Raji (cell line): Measurements from ENCODE around the gene ZNF416.

Experiments used
- POLR2A ChIP-seq: IDR thresholded peaks from 2 replicates; pipeline ENCODE4 v1.6.1; 2011; ENCODE audit warnings: low read depth, low read length, control low read depth; ENCODE audit not compliant: insufficient read depth

ZNF416 gene

DNA sequence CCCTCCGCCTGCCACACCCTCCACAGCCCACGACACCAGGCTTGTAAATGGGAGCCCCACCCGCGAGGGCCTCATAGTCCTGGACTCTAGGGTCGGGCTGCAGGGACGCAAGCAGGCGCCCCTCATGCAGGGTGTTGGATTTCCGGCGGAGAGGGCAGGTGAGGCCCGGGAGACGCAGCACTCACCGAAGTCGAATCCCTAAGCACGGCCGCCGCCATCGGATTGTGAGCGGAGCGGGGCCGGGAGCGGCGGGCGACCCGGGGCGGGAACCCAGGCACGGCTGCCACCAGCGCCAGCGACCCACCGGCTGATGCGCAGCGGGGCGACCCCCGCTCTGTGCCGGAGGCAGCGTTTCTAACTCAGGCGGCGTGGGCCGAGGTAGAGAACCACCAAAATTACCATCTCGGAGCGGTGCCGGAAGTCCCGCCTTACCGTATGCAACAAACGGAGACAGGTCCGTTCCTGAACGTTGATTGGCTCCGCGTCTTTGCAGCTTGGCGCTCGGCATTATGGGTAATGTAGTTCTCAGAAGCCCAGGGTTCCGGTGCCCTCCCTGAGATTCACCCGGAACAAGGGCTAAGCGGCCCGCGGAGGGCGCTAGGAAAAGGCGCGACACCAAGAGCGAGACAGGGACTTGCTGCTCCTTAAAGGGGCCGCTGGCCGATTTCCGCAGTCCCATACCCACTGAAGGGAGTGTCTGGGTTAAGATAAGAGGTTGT is at the start of gene ZNF416:
Gene ZNF416, minus strand, starts transcription at position 425 of the 719 bp plus-strand sequence. Its CDS starts 207 bp downstream, at position 218.
- no peak for TF ChIP-seq POLR2A

DNA sequence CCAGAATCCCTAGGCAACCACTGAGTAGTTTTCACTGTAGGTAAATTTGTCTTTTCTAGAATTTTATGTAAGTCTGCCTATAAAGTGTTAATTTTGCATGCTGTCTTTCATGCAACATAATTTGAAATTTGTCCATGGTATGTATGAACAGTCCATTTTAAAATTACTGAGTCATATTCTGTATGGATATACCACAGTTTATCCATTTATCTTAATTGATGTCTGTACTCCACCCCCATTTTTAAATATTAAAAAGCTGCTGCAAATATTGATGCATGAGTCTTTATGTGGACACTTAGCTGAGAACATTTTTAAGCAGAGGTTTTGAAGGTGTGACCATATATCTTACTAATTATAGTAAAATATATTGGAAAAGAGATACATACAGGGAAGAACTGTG is 44.4 kb upstream of the ZNF416 start:
- no peak for TF ChIP-seq POLR2A

DNA sequence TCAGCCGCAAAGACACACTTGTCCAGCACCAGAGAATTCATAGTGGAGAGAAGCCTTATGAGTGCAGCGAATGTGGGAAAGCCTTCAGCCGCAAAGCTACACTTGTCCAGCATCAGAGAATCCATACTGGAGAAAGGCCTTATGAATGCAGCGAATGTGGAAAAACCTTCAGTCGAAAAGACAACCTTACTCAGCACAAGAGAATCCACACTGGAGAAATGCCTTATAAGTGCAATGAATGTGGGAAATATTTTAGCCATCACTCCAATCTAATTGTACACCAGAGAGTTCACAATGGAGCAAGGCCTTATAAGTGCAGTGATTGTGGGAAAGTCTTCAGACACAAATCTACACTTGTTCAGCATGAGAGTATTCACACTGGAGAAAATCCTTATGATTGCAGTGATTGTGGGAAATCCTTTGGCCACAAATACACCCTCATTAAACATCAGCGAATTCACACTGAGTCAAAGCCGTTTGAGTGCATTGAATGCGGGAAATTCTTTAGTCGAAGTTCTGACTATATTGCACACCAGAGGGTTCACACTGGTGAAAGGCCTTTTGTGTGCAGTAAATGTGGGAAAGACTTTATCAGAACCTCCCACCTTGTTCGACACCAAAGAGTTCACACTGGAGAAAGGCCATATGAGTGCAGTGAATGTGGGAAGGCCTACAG is 42.1 kb upstream of the ZNF416 start:
- TF ChIP-seq POLR2A: no peak

DNA sequence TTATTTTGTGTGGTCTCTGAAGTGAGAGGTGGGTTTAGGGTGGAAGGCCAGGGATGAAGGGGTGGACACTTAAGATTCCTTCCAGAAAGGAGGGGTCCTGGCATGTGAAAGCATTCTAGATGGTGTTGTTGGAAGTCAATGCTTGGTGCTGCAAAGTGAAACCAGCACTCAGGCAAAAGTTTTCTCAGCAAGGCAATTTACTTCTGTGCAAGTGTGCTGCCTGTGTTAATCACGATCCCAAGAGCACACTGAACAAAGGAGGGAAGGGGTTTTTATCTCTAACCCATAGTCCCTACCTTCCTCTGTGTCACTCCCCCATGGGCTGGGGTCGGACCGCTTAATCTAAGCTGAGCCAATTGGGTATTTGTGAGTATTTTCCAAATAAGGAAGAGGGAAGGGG is 36.6 kb upstream of the ZNF416 start:
- TF ChIP-seq POLR2A: no peak

DNA sequence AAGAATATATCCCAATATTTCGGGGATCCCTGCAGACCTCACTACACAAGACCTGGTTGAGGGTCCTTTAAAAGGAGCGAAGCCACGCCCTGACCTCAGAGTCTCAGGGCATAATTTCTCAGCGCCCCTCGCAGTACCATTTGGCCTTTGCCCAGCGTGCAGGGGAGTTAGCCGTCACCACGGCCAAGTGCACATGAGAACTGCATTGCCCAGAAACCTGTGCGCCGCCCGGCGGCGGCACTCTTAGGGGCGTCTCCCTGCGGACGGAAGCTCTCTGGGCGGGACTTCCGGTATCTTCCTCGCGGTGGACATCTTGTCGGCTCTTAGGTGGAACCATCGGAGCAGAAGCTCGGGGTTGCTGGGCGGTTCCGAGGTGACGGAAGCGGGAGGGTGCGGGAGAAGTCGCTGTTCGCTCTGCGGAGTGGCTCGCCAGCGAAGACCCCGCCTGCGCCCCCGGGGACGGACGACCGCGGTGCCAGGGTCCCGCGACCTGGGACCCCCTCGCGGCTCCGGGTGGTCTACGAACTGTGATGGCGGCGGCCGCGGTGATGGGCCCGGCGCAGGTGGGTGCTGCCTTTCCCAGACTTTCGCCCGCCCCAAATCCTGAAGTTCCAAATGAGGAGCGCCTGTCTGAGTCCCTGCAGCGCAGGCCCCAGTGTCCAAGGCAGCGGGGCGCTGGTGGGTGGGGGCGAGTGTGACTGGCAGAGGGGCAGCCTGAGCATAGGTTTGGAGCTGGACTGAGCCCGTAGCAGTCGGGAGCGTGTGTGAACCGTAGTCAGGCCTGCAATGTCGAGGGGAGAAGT is 35.4 kb upstream of the ZNF416 start, which contains the start of gene ZNF134:
Gene ZNF134, plus strand, starts transcription at position 302 of the 803 bp plus-strand sequence. CDS start 5,227 bp downstream, outside the sequence.
- TF ChIP-seq POLR2A: no peak

DNA sequence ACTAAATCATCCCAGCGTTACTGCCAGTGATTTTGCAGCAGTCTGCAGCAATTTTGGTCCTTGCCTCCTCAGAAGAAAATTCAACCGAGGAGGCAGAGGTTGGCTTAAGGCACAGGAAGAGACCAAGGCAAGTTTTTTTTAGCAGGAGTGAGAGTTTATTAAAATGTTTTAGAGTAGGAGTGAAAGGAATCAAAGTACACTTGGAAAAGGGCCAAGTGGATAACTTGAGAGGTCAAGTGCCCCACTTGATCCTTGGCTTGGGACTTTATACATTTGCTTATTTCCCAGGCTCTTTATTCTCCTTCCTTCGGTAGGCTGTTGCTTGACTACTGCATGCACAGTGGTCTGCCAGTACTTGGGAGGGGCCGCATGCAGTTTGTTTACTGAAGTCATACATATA is 32.4 kb upstream of the ZNF416 start:
- TF ChIP-seq POLR2A: no peak

DNA sequence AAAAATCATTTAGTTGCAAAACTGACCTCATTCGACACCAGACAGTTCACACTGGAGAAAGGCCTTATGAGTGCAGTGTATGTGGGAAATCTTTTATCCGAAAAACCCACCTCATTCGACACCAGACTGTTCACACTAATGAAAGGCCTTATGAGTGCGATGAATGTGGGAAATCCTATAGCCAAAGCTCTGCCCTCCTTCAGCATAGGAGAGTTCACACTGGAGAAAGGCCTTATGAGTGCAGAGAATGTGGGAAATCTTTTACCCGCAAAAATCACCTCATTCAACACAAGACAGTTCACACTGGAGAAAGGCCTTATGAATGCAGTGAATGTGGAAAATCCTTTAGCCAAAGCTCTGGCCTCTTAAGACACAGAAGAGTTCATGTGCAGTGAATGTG is 28.2 kb upstream of the ZNF416 start:
- no peak for TF ChIP-seq POLR2A

DNA sequence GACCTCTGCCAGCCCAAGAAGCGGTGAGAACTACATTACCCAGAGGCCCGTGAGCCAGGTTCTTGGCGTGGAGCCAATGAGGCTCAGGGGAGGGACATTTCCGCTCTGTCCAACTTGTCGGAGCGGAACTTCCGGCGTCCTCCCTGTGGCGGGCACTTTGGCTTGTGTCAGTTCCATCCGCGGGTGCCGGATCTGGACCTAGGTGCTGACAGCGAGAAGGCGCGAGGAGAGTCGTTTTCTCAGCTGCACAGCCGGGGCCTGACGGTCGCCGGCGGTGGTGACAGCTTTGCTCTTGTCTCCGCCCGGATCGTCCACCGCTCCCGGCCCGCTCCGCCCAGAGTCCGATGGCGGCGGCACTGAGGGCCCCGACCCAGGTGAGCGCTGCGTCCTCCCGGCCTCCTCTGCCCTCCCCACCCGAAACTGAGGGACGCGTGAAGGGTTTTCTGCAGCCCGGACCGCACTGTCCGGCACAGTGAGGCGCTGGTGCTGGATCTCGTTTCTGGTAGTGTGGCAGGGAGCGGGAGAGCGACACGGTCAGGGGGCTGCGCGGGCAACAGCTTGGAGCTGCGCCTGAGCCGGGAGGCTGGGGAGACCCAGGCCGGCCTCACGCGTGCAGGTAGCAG is 21.2 kb upstream of the ZNF416 start, which contains the start of gene ZNF530:
Gene ZNF530, plus strand, starts transcription at position 125 of the 623 bp plus-strand sequence. CDS start 4,461 bp downstream, outside the sequence.
- TF ChIP-seq POLR2A: no peak

DNA sequence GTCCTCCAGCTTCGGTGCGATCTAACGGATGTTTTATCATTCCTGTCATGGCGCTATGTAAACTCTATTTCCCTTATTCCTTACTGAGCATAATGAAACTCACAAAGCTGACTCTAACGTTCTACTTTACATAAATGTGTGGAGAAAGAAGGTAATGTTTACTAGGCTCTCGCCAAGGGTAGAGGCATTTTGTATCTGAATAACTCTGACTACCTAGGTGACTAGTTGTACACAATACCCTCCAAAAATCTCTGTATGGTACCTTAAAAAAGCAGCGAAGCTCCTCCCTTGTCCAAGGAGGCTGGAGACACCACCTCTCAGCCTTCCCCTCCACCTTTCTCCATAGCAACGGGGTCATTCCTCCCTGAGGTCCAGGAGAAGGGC is 20.7 kb upstream of the ZNF416 start:
- no peak for TF ChIP-seq POLR2A

DNA sequence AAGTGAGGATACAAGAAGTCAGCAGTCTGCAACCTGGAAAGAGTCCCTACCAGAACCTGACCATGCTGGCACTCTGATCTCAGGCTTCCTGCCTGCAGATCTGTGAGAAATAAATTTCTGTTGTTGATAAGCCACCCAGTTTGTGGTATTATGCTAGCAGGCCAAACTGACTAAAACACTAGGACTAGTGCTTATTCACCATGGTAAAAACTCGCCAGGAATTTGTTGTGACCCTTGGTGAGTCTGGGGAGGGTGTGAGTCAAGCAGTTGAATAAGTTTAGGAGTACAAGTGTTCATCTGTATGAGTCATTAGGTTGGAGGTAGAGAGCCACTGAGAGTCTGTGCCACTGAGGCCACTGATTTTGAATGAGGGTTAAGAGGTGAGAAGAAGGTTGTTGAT is 8.8 kb upstream of the ZNF416 start:
- TF ChIP-seq POLR2A: no peak

DNA sequence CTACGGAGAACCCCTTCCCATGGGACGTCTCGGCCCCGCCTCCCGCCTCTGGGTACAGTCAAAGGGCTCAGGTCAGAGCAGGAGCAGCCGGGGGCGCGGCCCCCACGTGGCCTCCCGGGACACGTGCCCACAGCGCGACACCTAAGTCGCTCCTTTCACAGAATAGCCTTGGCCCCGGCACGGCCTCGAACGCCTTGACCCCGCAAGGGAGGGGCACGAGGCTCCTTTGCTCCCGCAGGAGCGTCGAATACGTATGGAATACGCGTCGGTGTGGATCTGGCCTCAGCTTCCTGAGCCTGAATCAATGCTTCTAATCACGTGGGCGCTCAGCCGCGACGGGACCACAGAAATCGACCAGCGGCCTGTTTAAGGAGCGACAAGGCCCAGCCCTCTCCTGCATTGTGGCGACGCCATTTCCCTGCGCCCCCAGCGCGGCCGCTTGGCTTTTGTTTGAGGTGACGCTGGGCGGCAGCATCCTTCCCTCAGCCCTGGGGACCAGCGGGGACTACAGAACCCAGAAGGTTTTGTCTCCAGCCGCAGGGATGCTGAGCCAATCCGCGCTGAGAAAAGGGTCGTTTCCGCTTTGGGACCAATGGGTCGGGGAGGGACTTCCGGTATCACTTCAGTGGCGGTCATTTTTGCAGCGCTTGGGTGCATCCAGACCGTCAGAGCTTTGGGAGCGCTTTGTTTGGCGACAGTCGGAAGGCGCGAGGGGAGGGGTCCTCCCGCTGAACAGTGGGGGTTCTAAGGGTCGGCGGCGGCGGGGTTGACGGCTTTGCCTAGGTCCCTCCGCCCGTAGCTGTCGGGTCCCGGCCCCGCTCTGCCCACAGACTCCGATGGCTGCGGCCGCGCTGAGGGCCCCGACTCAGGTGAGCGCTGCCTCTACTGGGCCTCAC is 5.1 kb upstream of the ZNF416 start, which contains the start of gene ZIK1:
Gene ZIK1, plus strand, starts transcription at position 625 of the 896 bp plus-strand sequence. Its CDS starts 212 bp downstream, at position 837.
- no peak for TF ChIP-seq POLR2A

DNA sequence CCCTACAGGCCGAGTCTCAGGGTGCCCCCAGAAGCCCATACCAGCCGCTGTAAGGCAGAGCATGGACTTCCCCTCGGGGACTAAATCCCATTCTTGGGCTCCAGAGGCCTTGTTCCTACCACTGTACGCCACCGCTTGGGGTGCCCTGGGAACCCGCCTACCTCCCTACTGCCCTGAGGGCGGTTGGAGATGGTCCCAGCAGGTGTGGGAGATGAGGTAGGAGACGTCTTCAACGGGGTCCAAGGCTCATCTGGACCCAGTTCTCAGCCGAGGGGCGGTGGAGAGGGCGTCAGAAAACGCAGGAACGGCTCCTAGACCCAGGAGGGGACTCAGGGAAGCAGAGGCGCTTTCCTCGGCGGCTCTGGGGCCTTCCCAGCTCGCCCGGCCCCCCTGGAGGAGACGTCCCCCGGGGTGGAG is 4.4 kb upstream of the ZNF416 start:
- no peak for TF ChIP-seq POLR2A

DNA sequence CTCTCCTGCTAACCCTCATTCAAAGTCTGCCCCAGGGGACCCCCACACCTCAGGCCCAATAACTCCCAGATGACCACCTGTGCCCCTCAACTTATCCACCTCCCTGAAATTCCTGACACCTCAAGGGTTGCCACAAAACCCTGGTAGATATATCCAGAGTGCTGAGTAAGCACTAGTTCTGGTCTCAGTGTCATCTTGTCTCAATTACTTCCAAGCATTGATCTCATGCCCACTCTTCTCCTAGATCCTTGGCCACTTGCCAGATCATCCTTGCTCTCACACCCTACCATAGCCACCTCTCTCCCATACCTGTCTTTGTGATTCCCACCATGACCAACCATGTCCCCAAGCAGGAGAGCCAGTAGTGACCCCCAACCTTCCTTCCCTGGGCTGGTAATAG is 2.0 kb downstream of the ZNF416 start:
- TF ChIP-seq POLR2A: no peak

DNA sequence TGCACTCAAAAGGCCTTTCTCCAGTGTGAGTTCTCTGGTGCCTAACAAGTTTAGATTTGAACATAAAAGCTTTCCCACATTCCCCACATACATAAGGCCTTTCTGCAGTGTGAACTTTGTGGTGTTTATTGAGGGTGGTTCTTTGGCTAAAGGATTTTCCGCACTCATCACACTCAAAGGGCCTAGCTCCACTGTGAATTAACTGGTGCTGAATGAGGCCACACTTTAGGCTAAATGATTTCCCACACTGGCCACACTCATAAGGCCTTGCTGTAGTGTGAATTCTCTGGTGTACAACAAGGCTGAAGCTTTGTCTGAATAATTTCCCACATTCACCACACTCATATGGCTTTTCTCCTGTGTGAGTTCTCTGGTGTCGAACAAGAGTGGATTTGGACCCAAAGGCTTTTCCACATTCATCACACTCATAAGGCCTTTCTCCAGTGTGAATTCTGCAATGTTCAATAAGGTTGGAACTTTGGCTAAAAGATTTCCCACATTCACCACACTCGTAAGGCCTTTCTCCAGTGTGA is 6.2 kb downstream of the ZNF416 start:
- no peak for TF ChIP-seq POLR2A
